ENCODE data around the gene GRIN2A. TPM values are rescaled to one million over a fixed set of nuclear protein-coding genes. Genes with fewer than 3 reads are reported as not detected.

Gene GRIN2A
- total and polyA plus RNA-seq, 2 of the 8 experiments (the other 6 are each of a cell fraction or from before 2014, with no cell fraction given): 0.18 to 1.8 TPM

DNA sequence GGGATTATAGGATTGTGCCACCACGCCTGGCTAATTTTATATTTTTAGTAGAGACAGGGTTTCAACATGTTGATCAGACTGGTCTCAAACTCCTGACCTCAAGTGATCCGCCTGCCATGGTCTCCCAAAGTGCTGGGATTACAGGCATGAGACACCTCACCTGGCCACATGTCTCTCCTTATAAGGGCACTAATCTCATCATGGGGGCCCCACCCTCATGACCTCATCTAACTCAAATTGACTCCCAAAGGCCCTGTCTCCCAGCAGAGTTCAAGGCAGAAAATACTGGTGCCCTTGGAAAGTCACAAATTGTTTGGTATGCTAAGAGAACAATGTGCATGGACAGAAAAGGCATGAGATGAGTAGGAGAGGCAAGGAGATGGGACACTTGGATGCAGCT is 49.3 kb upstream of the GRIN2A start:
- POLR2A ChIA-PET (ENCODE audit: partially characterized antibody): no interaction called here
- Histone ChIP-seq H3K23me2 (ENCODE audit: low read depth, low read length) (no peaks in the 10 kb centered on the region), H2BK20ac (ENCODE audit: low read length) (no peak overlapping the region), H3K4me2 (ENCODE audit: insufficient read depth in 1 of 2, low read depth in 2 of 2, low read length in 2 of 2) (no peak overlapping the region), H3K9ac (replicated peaks in 1 of 4; ENCODE audit: extremely low read depth in 1 of 4, low read depth in 3 of 4, low read length in 3 of 4) (no peak overlapping the region), H2AFZ (ENCODE audit: low read length) (no peak overlapping the region), H3K27me3 (replicated peaks in 1 of 4; ENCODE audit: control insufficient read depth in 3 of 4, extremely low read depth in 1 of 4, insufficient read depth in 3 of 4, low read length in 3 of 4) (no peaks in the 10 kb centered on the region), H3K79me2 (ENCODE audit: control insufficient read depth in 1 of 2, insufficient read depth in 2 of 2, low read length in 2 of 2) (no peaks in the 10 kb centered on the region), H4K91ac (replicated peaks; ENCODE audit: insufficient read length, low read length) (no peak overlapping the region), H3K23ac (ENCODE audit: insufficient read length) (no peak overlapping the region), H2AK5ac (ENCODE audit: low read depth, low read length) (no peak overlapping the region), H3K36me3 (ENCODE audit: control insufficient read depth in 2 of 4, insufficient read depth in 4 of 4, low read length in 3 of 4) (no peaks in the 10 kb centered on the region), H3K4me1 (replicated peaks in 1 of 4; ENCODE audit: control insufficient read depth in 3 of 4, insufficient read depth in 4 of 4, low read length in 3 of 4) (no peaks in the 10 kb centered on the region), H3K14ac (ENCODE audit: insufficient read length) (no peak overlapping the region), H3K18ac (ENCODE audit: extremely low read depth, low read length) (no peak overlapping the region), H2BK15ac (ENCODE audit: low read length) (no peak overlapping the region), H2BK5ac (ENCODE audit: low read depth, low read length) (no peak overlapping the region), H3K9me3 (ENCODE audit: insufficient read depth in 2 of 2, low read depth in 1 of 2, low read length in 1 of 2) (peaks cover 0 to 2% of the 10 kb centered on the region in 2 experiments; a peak in 1 of 4 replicates), H3K56ac (replicated peaks; ENCODE audit: insufficient read length, low read depth, low read length) (no peak overlapping the region), H2BK12ac (ENCODE audit: low read depth, low read length) (no peak overlapping the region), H3K4me3 (ENCODE audit: extremely low read depth in 1 of 4, insufficient read depth in 2 of 4, low read depth in 3 of 4, low read length in 4 of 4) (no peak overlapping the region), H4K5ac (ENCODE audit: insufficient read length, low read depth, low read length) (no peak overlapping the region), H4K20me1 (replicated peaks in 1 of 2; ENCODE audit: control insufficient read depth in 1 of 2, insufficient read depth in 2 of 2, low read length in 2 of 2) (no peaks in the 10 kb centered on the region), H3K79me1 (ENCODE audit: low read depth, low read length) (no peaks in the 10 kb centered on the region), H3K27ac (ENCODE audit: low read depth, low read length) (no peak overlapping the region), H2BK120ac (replicated peaks; ENCODE audit: low read depth, low read length) (no peak overlapping the region), H4K8ac (ENCODE audit: extremely low read depth, insufficient read depth, low read length) (no peak overlapping the region), H3K4ac (replicated peaks; ENCODE audit: insufficient read length, low read depth, low read length) (no peak overlapping the region)
- FAIRE-seq (no peak), DNase-seq (ENCODE audit: low read depth in 1 of 2, low spot score in 2 of 2) (no peak)
- WGBS, 2 experiments (ENCODE audit: extremely low coverage in 1 of 2, insufficient coverage in 1 of 2, insufficient read length in 1 of 2, insufficient replicate concordance in 2 of 2, low coverage in 1 of 2, low lambda C conversion rate in 2 of 2, missing lambda C conversion rate in 1 of 2): 92% methylated on average over 2 of the region's 2 CpGs; no CpG with 5 or more reads in 1 of the 2 experiments
- CTCF ChIA-PET (ENCODE audit: partially characterized antibody): no interaction called here
- TF ChIP-seq HDAC2 (IDR thresholded peaks at IDR 0.05; ENCODE audit: borderline replicate concordance in 1 of 2, low read depth in 2 of 2, low read length in 2 of 2) (no peak), RFX5 (IDR thresholded peaks at IDR 0.05; ENCODE audit: borderline replicate concordance, low read depth, low read length) (no peak), TAF7 (optimal IDR thresholded peaks at IDR 0.05; ENCODE audit: borderline replicate concordance, low read depth, low read length) (no peak), SP4 (IDR thresholded peaks at IDR 0.05; ENCODE audit: low read length) (no peak), BRCA1 (IDR thresholded peaks at IDR 0.05; ENCODE audit: low read depth, low read length) (no peak), KDM5A (IDR thresholded peaks at IDR 0.05; ENCODE audit: low read length) (no peak), SIN3A (conservative IDR thresholded peaks at IDR 0.05 in 1 of 2, IDR thresholded peaks at IDR 0.05 in 1 of 2; ENCODE audit: low read depth in 1 of 2, low read length in 2 of 2) (no peak), CHD2 (IDR thresholded peaks at IDR 0.05; ENCODE audit: low read length) (no peak), TAF1 (IDR thresholded peaks at IDR 0.05; ENCODE audit: low read depth, low read length) (no peak), FOSL1 (IDR thresholded peaks at IDR 0.05; ENCODE audit: insufficient read depth, low read depth, low read length) (no peak), SP1 (IDR thresholded peaks at IDR 0.05; ENCODE audit: low read depth, low read length) (no peak), BCL11A (IDR thresholded peaks at IDR 0.05; ENCODE audit: low read depth in 2 of 2, low read length in 2 of 2) (no peak)
- TF ChIP-seq, protein P1, sequence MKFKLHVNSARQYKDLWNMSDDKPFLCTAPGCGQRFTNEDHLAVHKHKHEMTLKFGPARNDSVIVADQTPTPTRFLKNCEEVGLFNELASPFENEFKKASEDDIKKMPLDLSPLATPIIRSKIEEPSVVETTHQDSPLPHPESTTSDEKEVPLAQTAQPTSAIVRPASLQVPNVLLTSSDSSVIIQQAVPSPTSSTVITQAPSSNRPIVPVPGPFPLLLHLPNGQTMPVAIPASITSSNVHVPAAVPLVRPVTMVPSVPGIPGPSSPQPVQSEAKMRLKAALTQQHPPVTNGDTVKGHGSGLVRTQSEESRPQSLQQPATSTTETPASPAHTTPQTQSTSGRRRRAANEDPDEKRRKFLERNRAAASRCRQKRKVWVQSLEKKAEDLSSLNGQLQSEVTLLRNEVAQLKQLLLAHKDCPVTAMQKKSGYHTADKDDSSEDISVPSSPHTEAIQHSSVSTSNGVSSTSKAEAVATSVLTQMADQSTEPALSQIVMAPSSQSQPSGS (IDR thresholded peaks at IDR 0.05; ENCODE audit: low read length): no peak
